Fibroblast of villous mesenchyme (primary cell): ENCODE results near the gene WDR36. TPM values are rescaled to one million over a fixed set of nuclear protein-coding genes. Genes with fewer than 3 reads are reported as not detected.
A peak's percentile ranks its signal among the peaks of the same experiment; 100 is the strongest.

ENCODE experiments used
- DNase-seq: peaks from one replicate; pipeline ENCODE4 v3.0.0-alpha.2; 2010; ENCODE audit warnings: low read depth
- H3K4me3 ChIP-seq: 2 replicates; pipeline ENCODE4 v1.5.1; 2011; ENCODE audit warnings: low read depth, mild to moderate bottlenecking, low read length
- CTCF ChIP-seq: IDR thresholded peaks from 2 replicates; pipeline ENCODE4 v1.5.1; 2012; ENCODE audit warnings: low read depth, mild to moderate bottlenecking, low read length; ENCODE audit not compliant: insufficient read depth
- total RNA-seq: library from RNA; depleted of rRNA; stranded (reverse); fragments of >200 nt; gene quantifications from 2 replicates; pipeline ENCODE4 v1.2.3, GENCODE V29; 2012

The WDR36 gene
- total RNA-seq, 1 donor: 61.7 TPM

GRCh38 chr5:111153945-111154344 is 61.8 kb downstream of the WDR36 start:
- no peak for TF ChIP-seq CTCF
- DNase-seq: no peak
- H3K4me3 ChIP-seq: no peak overlapping the region

- peak; percentile 78 for DNase-seq
- no peak overlapping the region for H3K4me3 ChIP-seq
- peak; percentile 100 for TF ChIP-seq CTCF
These were observed 66.1 kb downstream of the WDR36 start for GRCh38 chr5:111158105-111158744.

- TF ChIP-seq CTCF: no peak
- H3K4me3 ChIP-seq: no peak overlapping the region
- DNase-seq: no peak
These were observed 67.7 kb downstream of the WDR36 start for GRCh38 chr5:111159845-111160244.

DNA sequence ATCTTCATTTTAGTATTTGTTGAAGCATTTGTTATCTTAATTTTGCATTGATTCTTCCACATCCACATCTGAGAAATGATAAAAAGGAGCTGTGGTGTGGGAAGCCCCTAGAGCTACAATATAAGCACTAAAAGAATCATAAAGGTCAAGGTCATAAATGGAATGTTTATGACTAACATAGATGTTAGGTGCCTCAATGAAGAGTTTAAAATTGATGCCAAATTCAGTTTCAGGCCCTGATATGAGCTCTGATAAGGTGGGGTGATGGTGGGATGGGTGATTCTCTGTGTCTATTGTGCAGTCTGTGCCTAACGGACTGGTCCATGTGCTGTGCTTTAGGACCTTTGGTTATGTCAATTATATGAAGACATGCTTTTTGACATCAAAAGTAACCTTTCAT is 70.9 kb downstream of the WDR36 start:
- DNase-seq: no peak
- no peak overlapping the region for H3K4me3 ChIP-seq
- TF ChIP-seq CTCF: no peak

- no peak for TF ChIP-seq CTCF
- no peak overlapping the region for H3K4me3 ChIP-seq
- DNase-seq: no peak
These were observed 72.9 kb downstream of the WDR36 start for GRCh38 chr5:111165058-111165457.

GRCh38 chr5:111167551-111167950 is 75.4 kb downstream of the WDR36 start:
- no peak for DNase-seq
- H3K4me3 ChIP-seq: no peak overlapping the region
- no peak for TF ChIP-seq CTCF

DNA sequence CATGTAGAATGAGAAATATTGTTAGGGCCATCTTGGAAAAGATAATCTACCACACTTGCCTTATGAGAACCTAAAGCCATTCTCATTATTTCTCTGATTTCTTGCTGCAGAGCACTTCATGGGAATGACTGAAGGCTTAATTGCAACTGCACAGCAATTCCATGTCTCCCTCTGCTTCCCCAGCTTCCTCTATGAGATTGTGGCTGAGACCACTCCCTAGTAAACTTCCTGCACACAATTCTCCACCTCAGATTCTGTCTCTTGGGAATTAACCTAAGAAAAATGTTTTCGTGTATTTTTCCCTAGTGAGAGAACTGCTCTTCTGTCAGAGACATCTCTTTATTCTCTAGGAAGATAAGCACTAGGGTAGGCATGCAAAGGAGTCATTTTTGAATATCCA is 76.5 kb downstream of the WDR36 start:
- H3K4me3 ChIP-seq: no peak overlapping the region
- TF ChIP-seq CTCF: no peak
- DNase-seq: no peak
